Measurements from ENCODE around the gene COBLL1. TPM values are rescaled to one million over a fixed set of nuclear protein-coding genes. Genes with fewer than 3 reads are reported as not detected.
A peak's percentile ranks its signal among the peaks of the same experiment; 100 is the strongest.

COBLL1 gene
- total RNA-seq, 3 donors from 2014 or later = 19.5 to 30.0 (median 26.1) TPM

- intact Hi-C loops (cut with DNase I, micrococcal nuclease) = loop anchor here in 1 of 2 donors (10.0 kb wide), 1 partner anchor 98 kb away; the partner anchor contains the start of gene COBLL1
- no peak for TF ChIP-seq CTCF (IDR thresholded peaks at IDR 0.05)
Observed at GRCh38 chr2:164747140-164747539, 94.5 kb downstream of the COBLL1 start.

GRCh38 chr2:164746713-164747112 is 94.9 kb downstream of the COBLL1 start:
- H3K4me1 ChIP-seq (ENCODE audit: low read depth) = no peaks in the 10 kb centered on the region
- H3K9me3 ChIP-seq = no peaks in the 10 kb centered on the region
- H3K36me3 ChIP-seq (ENCODE audit: low read depth) = no peaks in the 10 kb centered on the region
- DNase-seq (no peak), ATAC-seq (no peak)
- no peak overlapping the region for H3K4me3 ChIP-seq
- no peak for TF ChIP-seq CTCF (IDR thresholded peaks at IDR 0.05)
- intact Hi-C loops (cut with DNase I, micrococcal nuclease) = loop anchor here in 1 of 2 donors (10.0 kb wide), 1 partner anchor 98 kb away; the partner anchor contains the start of gene COBLL1

More at GRCh38 chr2:164747140-164747539, 94.5 kb downstream of the COBLL1 start:
- Histone ChIP-seq H3K4me3 (no peak overlapping the region), H3K36me3 (ENCODE audit: low read depth) (no peaks in the 10 kb centered on the region), H3K9me3 (no peaks in the 10 kb centered on the region), H3K4me1 (ENCODE audit: low read depth) (no peaks in the 10 kb centered on the region)
- ATAC-seq (no peak), DNase-seq (no peak)

GRCh38 chr2:164745012-164745797 is 96.4 kb downstream of the COBLL1 start:
- intact Hi-C loops (cut with DNase I, micrococcal nuclease) = loop anchor here in 1 of 2 donors (10.0 kb wide), 1 partner anchor 100 kb away; the partner anchor contains the start of gene COBLL1
- no peak overlapping the region for H3K4me3 ChIP-seq
- DNase-seq (no peak), ATAC-seq (no peak)
- H3K9me3 ChIP-seq = no peaks in the 10 kb centered on the region
- H3K4me1 ChIP-seq (ENCODE audit: low read depth) = no peaks in the 10 kb centered on the region
- no peak for TF ChIP-seq CTCF (IDR thresholded peaks at IDR 0.05)
- H3K36me3 ChIP-seq (ENCODE audit: low read depth) = no peaks in the 10 kb centered on the region

GRCh38 chr2:164742738-164743317 is 98.8 kb downstream of the COBLL1 start:
- TF ChIP-seq CTCF (IDR thresholded peaks at IDR 0.05) = no peak
- no peaks in the 10 kb centered on the region for H3K36me3 ChIP-seq (ENCODE audit: low read depth)
- intact Hi-C loops (cut with DNase I, micrococcal nuclease) = loop anchor here in 1 of 2 donors (10.0 kb wide), 1 partner anchor 102 kb away; the partner anchor contains the start of gene COBLL1
- no peaks in the 10 kb centered on the region for H3K9me3 ChIP-seq
- ATAC-seq (no peak), DNase-seq (no peak)
- H3K4me1 ChIP-seq (ENCODE audit: low read depth) = no peaks in the 10 kb centered on the region
- no peak overlapping the region for H3K4me3 ChIP-seq

- H3K9me3 ChIP-seq = no peaks in the 10 kb centered on the region
- ATAC-seq = peak; percentile 55
- no peak for DNase-seq
- no peaks in the 10 kb centered on the region for H3K36me3 ChIP-seq (ENCODE audit: low read depth)
- peaks cover 5% of the 10 kb centered on the region for H3K4me1 ChIP-seq (ENCODE audit: low read depth)
- H3K4me3 ChIP-seq = no peak overlapping the region
- TF ChIP-seq CTCF (IDR thresholded peaks at IDR 0.05) = no peak
- intact Hi-C loops (cut with DNase I, micrococcal nuclease) = loop anchor here (5.0 to 10.0 kb wide), 3 partner anchors 105 to 177 kb away; partner anchors contain the start of gene COBLL1 (in 1 of the 2)
Observed at GRCh38 chr2:164739966-164740365, 101.7 kb downstream of the COBLL1 start.
